Stimulated activated CD4-positive, alpha-beta T cell treated with anti-CD3 and anti-CD28 coated beads, Interleukin-2, amount 100 ng/mL, for 48 hours (primary cell): ENCODE measurements around the gene HUS1.
"Not testable (repeated sequence)": the region's sequence is repeated elsewhere in the genome, so short reads cannot be mapped to it uniquely, and the experiment has no call there.

Experiments used
- DNase-seq, 2 donors: peaks; one replicate each; pipeline ENCODE4 v3.0.0-alpha.2; 2020

HUS1 gene

DNA sequence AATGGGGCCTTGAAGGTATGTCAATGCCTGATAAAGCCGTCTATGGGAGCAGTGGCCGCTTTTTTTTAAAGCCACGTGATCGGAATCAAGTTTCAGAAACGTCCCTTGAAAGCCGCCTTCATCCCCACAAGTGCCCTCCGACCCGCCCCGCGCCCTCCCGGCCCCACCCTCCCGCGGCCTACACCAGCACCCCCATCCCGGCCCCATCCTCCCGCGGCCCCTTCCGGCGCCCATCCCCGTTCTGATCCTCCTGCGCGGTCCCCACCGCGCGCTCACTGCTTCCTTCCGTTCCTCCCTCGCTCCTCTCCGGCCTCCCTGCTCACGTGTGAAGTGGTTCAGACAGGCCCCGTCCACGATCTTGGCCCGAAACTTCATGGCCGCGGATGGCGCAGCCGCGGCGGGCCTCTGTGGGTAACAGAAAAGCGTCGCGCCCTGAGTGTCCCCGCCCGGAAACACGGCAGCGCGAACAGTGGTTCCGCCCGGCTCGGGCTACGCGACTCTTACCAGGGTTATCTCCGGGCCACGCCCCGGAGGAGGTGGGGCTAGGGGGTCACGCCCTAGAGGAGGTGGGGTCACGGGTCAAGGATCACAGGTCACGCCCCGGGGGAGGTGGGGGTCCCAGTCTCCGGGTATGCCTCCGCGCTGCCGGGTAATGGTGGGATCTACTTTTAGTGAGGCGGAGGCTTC is at the start of gene HUS1:
Gene HUS1, minus strand, starts transcription at position 471 of the 687 bp plus-strand sequence. Its CDS starts 96 bp downstream, at position 375.
- peak; percentile 89 to 95 for DNase-seq

DNA sequence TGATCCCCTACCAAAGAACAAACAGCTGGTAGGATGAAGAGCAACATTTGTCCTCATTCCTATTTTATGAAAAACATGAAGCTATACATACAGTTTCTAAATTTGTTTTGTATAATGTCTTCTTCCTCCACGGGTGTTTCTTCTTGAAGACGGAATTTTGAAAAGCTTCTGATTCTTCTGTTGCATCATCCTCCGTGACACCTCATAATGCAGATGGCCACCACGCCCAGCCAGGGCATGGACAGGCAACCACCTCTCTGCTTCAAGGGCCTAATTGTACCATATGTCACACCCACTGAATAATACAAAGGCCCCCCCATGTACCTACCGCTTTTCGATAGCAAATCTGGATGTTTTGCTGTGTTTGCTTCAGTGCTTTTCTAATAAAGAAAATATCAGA is 49.5 kb upstream of the HUS1 start, which contains the start of gene SUN3:
Gene SUN3, minus strand, starts transcription at position 170 of the 400 bp plus-strand sequence. Its CDS starts 169 bp downstream, at position 1.
- no peak for DNase-seq

DNA sequence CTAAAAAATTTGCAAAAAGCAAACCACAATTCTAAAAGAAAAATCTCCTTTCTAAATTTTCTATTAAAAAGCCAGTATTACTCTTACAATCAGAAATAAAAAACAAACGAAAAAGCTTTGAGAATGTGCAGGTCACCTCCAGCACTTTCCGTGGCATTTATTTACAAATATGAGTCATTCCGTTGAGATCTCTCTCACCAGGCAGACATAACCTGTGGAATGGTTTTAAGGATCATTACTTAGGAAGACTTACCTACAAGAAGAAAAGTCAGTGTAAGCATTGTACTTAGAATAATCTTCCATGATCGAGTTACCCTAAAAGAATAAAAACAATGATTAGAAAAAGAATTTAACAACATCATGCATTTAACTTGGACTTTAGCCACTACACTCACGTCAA is 46.2 kb upstream of the HUS1 start:
- no peak for DNase-seq

DNA sequence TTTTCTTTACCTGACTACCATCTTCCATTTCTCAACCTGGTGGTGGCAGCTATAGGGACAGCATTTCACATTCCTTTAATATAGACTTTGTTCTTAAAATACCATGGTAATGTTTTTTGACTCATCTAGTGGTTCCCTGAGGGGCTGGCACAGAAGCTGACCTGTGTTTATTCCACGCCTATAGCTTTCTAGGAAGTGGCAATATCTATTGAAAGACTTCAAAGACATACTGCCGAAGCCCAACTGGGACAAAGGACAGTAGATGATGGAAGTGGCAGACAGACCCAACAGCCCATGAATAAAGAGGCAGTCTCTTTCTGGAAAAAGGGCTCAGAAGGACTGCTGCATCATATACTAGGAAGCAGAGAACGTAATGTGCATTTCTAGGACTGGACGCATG is 38.3 kb upstream of the HUS1 start:
- no peak for DNase-seq

DNA sequence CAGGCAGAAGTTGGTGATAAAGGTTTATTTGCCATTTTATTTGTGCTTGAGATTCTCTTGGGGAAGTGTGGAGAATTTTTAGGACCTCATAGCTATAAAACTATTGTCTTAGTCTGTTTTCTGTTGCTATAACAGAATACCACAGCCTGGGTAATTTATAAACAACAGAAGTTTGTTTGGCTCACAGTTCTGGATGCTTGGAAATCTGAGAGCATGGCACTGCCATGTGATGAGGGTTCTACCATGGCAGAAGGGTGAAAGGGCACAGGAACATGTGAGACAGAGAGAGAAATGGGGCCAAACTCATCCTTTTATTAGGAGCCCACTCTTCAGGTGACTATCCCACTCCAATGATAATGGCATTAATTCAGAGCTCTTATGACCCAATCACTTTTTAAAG is 37.2 kb upstream of the HUS1 start:
- DNase-seq, result no peak

DNA sequence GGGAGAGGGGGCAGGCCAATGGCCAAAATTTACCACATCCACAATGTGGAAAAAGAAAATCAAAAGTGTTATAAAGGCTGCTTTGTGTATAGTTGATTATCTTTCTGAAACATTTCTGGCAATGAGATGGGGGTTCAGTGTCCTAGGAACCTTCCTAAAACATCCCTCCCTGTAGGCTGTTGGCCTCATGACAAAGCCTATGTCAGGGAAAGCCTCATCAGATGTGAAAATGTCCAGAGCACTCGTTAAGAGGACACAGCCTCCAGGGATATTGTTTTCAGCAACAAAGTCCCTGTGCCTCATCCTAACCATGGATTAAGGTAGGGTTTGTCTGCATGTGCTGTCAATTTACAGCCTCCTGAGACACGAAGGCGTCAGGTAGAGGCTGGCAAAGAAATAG is 32.5 kb upstream of the HUS1 start:
- no peak for DNase-seq

DNA sequence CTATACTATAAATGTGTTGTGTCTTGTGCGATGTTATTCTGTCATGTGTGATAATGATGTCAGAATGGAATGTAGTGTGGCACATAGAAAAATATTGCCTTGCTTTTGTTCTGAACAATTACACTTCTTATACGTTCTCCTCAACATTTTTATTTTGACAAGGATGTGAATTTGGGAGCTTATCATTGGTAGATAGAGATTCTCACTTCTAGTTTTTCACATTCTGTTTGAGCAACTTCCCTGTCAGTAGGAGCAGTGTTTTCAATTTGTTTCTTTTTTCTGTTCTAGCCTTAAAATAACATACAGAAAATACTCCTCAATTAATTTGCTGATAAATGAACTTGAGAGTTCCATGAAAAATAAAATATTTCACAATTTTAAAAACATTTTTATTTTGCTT is 31.9 kb upstream of the HUS1 start:
- DNase-seq, result no peak

DNA sequence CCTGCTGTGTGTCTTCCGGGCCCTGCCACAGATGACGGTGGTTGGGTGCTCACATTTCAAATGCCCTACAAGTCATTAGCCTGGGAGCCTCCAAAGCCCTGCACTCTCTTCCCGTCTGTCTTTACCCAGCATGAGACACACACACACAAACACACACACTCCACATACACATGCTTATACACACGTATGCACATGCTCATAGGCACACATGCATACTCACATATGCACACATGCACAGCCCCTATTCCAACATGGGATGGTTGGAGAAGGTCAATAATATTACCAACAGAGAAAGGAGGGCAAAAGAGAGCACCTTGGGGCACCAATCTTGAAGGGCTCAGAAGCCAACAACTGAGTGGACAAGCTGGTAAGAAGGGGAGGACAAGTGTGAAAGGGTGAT is 30.5 kb upstream of the HUS1 start:
- DNase-seq, result no peak

DNA sequence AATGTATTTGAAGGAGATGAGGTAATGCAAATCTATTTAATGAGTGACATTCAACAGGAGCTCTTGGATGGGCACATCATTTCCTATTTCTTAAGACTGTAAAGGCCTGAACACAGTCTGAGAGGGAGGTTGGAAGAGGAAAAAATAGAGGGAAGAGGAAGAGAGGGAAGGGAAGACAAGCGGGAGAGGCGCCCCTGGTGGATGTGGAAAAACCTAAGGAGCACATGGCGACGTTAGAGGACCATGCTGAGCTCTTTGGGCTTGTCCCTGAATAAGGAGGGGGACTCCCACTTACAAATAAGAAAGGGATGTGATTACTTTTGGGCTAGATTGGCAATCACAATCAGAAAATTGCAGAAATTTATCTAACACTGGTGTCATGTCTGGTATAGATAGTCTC is 29.8 kb upstream of the HUS1 start:
- no peak for DNase-seq

DNA sequence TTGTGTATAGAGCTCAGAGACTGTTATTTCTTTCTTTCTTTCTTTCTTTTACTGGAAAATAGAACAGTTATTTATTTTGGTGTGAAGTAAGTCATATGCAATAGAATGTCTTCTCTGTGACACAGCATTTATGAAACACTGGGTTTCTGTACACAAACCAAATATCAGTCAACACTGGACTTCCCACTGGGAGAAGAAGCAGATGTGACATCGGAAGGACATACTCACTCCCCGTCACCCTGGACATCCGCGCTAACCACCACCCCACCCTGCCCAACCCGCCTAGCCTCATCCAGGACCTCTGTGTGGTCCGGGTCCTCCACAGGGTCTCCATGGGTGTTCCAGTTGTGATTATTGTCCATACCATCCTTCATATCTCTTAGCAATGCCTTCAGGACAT is 27.5 kb upstream of the HUS1 start:
- no peak for DNase-seq

DNA sequence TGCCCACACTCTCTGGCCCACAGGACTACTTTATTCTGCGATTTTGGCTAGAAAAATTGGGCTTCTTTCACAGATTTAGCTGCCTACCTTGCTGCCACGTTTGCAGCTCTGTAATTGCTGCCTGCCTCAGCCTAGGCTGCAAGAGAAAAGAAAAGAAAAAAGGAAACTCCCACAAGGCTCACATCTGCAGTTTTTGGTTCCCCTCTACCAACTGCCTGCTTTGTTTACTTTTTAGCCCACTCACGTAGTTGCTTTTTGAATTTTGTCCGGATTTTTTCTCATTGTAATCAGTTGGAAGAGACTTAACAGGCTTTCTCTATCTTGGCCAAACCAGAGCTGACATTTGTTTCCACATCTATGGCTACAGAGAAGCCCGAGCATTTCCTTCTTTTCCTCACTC is 25.2 kb upstream of the HUS1 start:
- DNase-seq, result no peak

DNA sequence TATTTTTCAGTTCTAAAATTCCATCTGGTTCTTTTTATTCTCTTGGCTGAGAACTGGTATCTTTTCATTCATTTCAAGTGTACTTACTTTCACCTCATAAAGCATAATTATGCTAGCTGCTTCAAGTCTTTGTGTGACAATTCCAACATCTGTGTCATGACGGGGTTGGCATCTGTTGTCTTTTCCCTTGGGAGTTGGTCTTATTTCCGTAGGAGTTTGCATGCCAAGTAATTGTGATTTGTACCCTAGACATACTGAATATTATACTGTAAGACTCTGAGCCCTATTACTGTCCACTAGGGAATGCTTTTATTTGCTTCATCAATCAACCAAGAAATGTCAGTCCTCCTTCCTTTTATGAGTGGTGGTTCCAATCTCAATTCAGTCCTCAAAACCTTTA is 24.6 kb upstream of the HUS1 start:
- DNase-seq, result no peak

DNA sequence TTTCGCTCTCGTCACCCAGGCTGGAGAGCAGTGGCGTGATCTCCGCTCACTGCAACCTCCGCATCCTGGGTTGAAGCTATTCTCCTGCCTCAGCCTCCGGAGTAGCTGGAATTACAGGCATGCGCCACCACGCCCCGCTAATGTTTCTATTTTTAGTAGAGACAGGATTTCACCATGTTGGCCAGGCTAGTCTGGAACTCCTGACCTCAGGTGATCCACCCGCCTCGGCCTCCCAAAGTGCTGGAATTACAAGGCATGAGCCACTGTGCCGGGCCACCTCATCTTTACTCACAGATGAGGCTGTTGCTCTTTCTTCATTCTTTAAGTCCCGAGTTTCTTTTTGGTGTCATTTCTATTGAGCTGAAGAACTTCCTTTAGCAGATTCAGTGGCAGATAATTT is 20.7 kb upstream of the HUS1 start:
- not testable (repeated sequence) for DNase-seq

DNA sequence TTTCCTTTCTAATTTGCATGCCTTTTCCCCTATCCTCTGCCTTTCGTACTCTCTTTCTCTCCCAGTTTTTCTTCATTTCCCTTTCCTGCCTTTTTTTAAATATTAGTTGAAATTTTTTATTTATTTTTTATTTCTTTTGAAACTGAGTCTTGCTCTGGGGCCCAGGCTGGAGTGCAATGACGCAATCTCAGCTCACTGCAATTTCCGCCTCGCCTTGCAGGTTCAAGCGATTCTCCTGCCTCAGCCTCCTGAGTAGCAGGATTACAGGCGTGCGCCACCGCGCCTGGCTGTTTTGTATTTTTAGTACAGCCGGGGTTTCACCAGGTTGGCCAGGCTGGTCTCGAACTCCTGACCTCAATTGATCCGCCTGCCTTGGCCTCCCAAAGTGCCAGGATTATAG is 20.0 kb upstream of the HUS1 start:
- DNase-seq, result no peak

DNA sequence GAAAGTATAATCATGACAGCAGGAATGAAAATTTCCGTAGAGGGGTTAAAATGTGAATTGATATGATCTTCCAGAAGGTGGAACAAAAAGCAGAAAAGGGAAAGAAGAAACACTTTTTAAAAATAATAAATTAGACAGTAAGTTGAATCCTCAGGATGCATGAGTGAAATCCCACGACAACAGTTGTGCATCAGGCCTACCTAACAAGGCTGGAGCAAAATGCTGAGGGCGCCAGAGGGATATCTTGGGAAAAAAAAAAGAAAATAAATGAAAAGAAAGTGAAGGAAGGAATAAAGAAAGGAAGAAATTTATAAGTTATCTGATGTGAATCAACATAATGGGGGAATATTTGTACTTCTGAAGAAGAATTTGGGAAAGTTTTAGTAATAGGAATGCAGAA is 13.0 kb upstream of the HUS1 start:
- DNase-seq, result no peak

DNA sequence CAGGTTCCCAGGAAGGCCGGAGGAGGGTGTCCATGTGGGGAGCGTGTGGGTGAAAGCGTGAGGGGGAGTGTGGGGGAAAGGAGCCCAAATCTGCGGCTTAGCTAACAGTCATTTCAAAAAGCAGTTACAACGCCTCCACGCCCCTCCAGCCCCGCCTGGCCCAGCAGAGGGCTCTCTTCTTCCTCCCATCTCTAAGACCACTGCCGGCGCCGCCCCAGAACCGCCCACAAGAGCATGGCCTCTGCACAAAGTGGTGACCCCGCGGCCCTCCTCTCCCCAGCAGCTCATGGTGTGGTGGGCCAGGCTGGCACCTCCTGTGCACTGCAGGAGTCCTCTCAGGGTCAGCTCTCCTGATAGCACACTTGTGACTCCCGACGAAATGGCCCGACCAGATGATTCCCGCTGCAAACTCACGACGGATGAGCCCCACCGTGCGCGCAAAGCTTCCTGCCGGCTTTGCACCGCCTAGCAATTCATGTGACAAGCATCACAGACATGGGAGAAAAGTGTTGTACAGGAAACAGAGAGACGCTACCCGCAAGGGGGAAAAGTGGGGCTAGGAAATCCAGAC is 12.4 kb upstream of the HUS1 start:
- peak; percentile 69 to 76 for DNase-seq

DNA sequence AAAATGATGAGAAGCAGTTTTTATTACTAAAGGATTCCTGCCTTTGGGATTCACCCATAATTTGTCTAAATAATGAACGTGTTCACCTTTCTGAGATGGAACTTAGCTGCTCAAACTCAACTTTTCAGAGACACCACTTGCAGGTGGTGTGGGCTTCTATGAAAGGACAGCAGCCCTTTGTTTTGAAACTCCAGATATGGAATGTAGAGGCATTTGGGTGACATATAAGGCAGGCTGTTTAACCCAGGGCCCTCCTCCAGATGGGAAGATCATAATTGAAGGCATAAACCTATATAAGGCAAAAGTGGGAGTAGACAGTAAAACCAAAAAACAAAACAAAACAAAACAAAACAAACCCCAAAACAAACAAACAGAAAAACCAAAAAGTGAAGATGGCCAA is 11.9 kb upstream of the HUS1 start:
- no peak for DNase-seq

DNA sequence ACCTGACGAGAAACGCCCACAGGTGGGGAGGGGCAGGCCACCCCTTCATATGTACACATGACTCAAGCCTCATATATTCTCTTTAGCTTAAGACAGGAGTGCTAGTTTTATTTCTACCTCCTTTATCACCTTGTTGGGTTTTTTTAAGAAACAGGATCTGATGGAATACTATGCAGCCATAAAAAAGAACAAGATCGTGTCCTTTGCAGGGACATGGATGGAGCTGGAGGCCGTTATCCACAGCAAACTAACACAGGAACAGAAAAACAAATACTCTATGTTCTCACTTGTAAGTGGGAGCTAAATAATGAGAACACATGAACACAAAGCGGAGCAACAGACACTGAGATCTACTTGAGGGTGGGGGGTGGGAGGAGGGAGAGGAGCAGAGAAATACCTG is 11.2 kb upstream of the HUS1 start:
- no peak for DNase-seq

DNA sequence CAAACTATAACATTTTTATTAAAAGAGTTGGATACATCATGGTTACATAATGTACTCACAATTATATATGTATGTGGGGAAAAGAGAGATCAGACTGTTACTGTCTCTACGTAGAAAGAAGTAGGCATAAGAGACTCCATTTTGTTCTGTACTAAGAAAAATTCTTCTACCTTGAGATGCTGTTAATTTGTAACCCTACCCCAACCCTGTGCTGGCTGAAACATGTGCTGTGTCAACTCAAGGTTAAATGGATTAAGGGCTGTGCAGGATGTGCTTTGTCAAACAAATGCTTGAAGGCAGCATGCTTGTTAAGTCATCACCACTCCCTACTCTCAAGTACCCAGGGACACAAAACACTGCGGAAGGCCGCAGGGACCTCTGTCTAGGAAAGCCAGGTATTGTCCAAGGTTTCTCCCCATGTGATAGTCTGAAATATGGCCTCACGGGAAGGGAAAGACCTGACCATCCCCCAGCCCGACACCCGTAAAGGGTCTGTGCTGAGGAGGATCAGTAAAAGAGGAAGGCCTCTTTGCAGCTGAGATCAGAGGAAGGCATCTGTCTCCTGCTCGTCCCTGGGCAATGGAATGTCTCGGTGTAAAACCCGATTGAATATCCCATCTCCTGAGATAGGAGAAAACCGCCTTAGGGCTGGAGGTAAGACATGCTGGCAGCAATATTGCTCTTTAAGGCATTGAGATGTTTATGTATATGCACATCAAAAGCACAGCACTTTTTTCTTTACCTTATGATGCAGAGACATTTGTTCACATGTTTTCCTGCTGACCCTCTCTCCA is 10.4 kb upstream of the HUS1 start:
- DNase-seq, result not testable (repeated sequence)

DNA sequence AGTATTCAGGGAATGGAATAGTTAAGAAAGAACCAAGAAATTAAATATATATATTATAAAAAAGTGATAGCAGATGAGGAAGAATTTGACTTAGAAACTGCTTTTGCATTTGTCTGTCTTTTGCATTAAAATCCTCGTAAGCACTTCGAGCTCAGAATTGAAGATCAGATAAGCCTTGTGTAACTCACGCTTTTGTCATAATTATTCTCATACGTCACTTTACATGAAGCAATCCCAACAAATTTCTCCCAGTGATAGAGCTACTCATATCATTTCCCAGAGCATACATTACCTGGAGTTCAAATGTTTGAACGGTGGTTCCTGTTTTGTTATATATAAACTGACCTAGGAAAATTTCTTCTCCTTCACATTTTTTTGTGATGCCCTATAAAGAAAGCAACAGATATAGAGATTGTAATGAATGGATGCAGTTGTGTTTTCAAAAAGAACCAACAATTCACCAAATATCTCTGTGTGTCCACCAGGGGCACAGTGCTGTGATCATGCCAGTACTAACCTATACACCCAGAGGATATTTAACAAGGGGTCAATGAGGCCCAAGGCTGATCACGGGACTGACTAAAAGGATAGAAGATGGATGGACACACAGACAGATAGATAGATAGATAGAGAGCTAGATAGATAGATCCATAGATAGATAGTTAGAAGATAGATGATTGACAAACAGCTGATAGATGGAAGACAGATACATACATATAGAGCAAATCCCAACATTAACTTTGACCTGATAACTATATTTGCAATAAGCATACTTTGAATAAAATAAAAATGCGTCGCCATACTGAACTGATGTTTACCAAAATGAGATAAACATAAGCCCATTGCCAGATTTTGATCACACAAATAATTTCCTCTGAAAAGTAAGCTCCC is 9.3 kb upstream of the HUS1 start:
- no peak for DNase-seq

DNA sequence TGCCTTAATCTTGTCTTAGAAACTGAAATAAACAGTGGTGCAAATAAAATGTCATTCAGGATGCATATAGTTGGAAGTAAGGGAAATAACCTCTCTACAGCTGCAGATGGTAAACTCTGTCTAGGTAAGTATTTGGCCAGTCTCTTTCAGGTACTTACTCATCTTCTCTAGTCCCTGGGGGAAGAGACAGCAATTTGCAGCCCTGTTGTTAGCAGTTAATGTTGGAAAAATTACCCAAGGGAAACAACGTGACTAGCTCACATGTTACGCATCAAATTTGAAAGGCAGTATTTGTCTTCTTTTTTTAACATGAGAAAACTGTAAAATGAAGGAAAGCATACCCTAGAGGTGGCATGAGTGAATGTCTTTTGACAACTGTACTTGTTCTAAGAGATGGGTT is 3.2 kb upstream of the HUS1 start:
- DNase-seq, result no peak

DNA sequence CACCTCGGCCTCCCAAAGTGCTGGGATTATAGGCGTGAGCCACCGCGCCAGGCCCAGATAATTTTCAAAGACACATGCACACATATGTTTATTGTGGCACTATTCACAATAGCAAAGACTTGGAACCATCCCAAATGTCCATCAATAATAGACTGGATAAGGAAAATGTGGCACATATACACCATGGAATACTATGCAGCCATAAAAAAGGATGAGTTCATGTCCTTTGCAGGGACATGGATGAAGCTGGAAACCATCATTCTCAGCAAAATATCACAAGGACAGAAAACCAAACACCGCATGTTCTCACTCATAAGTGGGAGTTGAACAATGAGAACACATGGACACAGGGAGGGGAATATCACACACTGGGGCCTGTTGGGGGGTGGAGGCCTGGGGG is 1.2 kb upstream of the HUS1 start:
- not testable (repeated sequence) for DNase-seq

DNA sequence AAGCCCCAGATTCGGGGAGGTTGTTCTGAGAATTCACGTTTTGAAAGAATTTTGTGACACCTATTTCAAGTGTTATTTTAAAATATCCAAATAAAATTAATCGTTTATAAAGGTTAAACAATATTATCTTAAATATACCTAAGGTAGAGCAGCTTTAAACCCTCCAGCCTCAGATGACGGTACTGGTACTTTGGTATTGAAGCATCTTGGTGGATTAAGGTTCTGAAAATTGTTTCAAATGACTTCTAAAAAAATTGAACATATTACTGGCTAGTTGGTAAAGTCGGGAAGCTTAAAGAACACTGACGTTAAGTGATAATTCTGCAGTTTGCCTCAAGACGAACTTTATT is 392 bp upstream of the HUS1 start:
- no peak for DNase-seq
